HG03103 (cell line): Measurements from ENCODE around the gene GALNT3.
A peak's percentile ranks its signal among the peaks of the same experiment; 100 is the strongest.

Experiments
- ATAC-seq: cut with Tn5 transposase; IDR thresholded peaks from one replicate; pipeline ENCODE4 v1.9.1; 2021; ENCODE audit warnings: low read depth; ENCODE audit not compliant: unreplicated experiment

GALNT3 gene

GRCh38 chr2:165793779-165794535, at the start of gene GALNT3:
Gene GALNT3 (minus strand): TSS chr2:165794247. CDS start chr2:165770700, 23,547 bp downstream.
- ATAC-seq: peak; percentile 23

- no peak for ATAC-seq
Measured at GRCh38 chr2:165843351-165843750, 49.3 kb upstream of the GALNT3 start.

- no peak for ATAC-seq
Measured at GRCh38 chr2:165840333-165840958, 46.4 kb upstream of the GALNT3 start.

- ATAC-seq: no peak
Measured at GRCh38 chr2:165839610-165840009, 45.6 kb upstream of the GALNT3 start.

- ATAC-seq: no peak
Measured at GRCh38 chr2:165837122-165837521, 43.1 kb upstream of the GALNT3 start.

- no peak for ATAC-seq
Measured at GRCh38 chr2:165835363-165835762, 41.3 kb upstream of the GALNT3 start.

- no peak for ATAC-seq
Measured at GRCh38 chr2:165833156-165833555, 39.1 kb upstream of the GALNT3 start.

GRCh38 chr2:165827921-165828276, 33.9 kb upstream of the GALNT3 start:
- ATAC-seq: peak; percentile 32

- ATAC-seq: peak; percentile 47
Measured at GRCh38 chr2:165827016-165827920, 33.2 kb upstream of the GALNT3 start.

- ATAC-seq: no peak
Measured at GRCh38 chr2:165825041-165825440, 31.0 kb upstream of the GALNT3 start.

- ATAC-seq: no peak
Measured at GRCh38 chr2:165820296-165820695, 26.2 kb upstream of the GALNT3 start.

GRCh38 chr2:165818920-165819319, 24.9 kb upstream of the GALNT3 start:
- ATAC-seq: no peak

- ATAC-seq: peak; percentile 62
Measured at GRCh38 chr2:165815299-165816141, 21.5 kb upstream of the GALNT3 start.

- ATAC-seq: no peak
Measured at GRCh38 chr2:165814473-165814872, 20.4 kb upstream of the GALNT3 start.

- ATAC-seq: no peak
Measured at GRCh38 chr2:165811592-165812370, 17.7 kb upstream of the GALNT3 start.

GRCh38 chr2:165810418-165810817, 16.4 kb upstream of the GALNT3 start:
- no peak for ATAC-seq

- ATAC-seq: no peak
Measured at GRCh38 chr2:165804719-165805118, 10.7 kb upstream of the GALNT3 start.

GRCh38 chr2:165803123-165803760, 9.2 kb upstream of the GALNT3 start:
- no peak for ATAC-seq

GRCh38 chr2:165801176-165801575, 7.1 kb upstream of the GALNT3 start:
- ATAC-seq: no peak
